Measurements from ENCODE around the gene BRPF3.
A peak's percentile ranks its signal among the peaks of the same experiment; 100 is the strongest.

BRPF3 gene

GRCh38 chr6:36196113-36196879, at the start of gene BRPF3:
Gene BRPF3 (plus strand): TSS chr6:36196744. CDS start chr6:36200323, 3,579 bp downstream.
- peaks cover 6% of the 10 kb centered on the region for H3K4me1 Mint-ChIP-seq
- H3K36me3 Mint-ChIP-seq = peaks cover 12% of the 10 kb centered on the region
- H3K9me3 Mint-ChIP-seq = no peaks in the 10 kb centered on the region
- peak; percentile 70 for ATAC-seq (ENCODE audit: low read depth)
- H3K4me3 Mint-ChIP-seq = peak within 1 kb of the TSS; percentile 94
- peak; percentile 69 to 77 for DNase-seq (ENCODE audit: low spot score in 2 of 2)
- H3K27ac Mint-ChIP-seq = peak within 1 kb of the TSS; percentile 88
- no peaks in the 10 kb centered on the region for H3K27me3 Mint-ChIP-seq

DNA sequence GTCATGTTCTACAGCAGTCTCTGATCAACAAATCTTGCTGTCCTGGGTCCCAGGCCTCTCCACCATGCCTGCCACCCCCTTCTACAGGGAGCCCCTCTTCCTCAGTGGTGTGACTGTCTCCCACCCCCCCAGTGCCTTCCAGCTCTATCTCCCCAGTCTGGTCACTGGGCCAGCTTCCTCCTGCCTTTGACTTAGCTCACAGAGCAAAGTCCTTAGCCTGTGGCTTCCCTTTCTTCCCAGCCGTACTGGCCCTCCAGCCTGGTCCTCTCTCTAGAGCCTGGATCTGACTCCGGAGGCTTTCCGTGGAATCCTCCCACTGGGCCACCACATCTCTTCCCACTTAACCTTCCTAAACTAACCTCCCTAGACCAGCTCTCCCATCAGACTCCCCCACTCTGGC, 49.2 kb upstream of the BRPF3 start:
- DNase-seq (ENCODE audit: low spot score in 2 of 2) = no peak
- H3K36me3 Mint-ChIP-seq = peaks cover 2% of the 10 kb centered on the region
- ATAC-seq (ENCODE audit: low read depth) = no peak
- H3K9me3 Mint-ChIP-seq = peaks cover 4% of the 10 kb centered on the region
- peaks cover 8% of the 10 kb centered on the region for H3K4me1 Mint-ChIP-seq
- H3K27ac Mint-ChIP-seq = no peak overlapping the region
- no peaks in the 10 kb centered on the region for H3K27me3 Mint-ChIP-seq
- no peak overlapping the region for H3K4me3 Mint-ChIP-seq

GRCh38 chr6:36149476-36149875, 47.1 kb upstream of the BRPF3 start:
- Mint-ChIP-seq H3K27ac (no peak overlapping the region), H3K4me1 (peaks cover 8% of the 10 kb centered on the region), H3K36me3 (peaks cover 13% of the 10 kb centered on the region), H3K9me3 (peaks cover 6% of the 10 kb centered on the region), H3K4me3 (no peak overlapping the region), H3K27me3 (no peaks in the 10 kb centered on the region)
- ATAC-seq (ENCODE audit: low read depth) (no peak), DNase-seq (ENCODE audit: low spot score in 2 of 2) (no peak)

- Mint-ChIP-seq H3K9me3 (peaks cover 6% of the 10 kb centered on the region), H3K36me3 (peaks cover 15% of the 10 kb centered on the region), H3K27ac (no peak overlapping the region), H3K27me3 (no peaks in the 10 kb centered on the region), H3K4me1 (peaks cover 8% of the 10 kb centered on the region), H3K4me3 (no peak overlapping the region)
- DNase-seq (ENCODE audit: low spot score in 2 of 2) = no peak
- ATAC-seq (ENCODE audit: low read depth) = no peak
Observed at GRCh38 chr6:36150283-36150682, 46.3 kb upstream of the BRPF3 start.

DNA sequence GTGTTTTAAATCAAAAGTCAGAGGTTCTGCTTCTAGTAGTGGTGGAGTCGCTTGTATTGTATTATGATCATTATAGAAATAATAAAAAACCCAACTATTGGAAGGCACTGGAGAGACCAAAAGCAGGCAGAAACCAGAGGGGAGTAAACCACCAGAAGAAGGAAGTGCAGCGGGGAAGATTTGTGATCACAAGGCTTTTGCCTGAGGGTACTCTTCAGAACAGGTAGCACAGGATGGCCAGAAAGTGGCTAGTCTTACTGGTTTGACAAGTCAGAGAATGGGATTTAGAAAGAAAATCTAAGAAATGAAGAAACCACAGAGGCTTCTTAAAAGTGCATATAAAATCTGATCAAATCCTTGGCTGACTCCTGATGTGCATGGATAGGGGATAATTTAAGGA, 42.3 kb upstream of the BRPF3 start:
- DNase-seq (ENCODE audit: low spot score in 2 of 2) (no peak), ATAC-seq (ENCODE audit: low read depth) (no peak)
- Mint-ChIP-seq H3K27me3 (no peaks in the 10 kb centered on the region), H3K36me3 (peaks cover 23% of the 10 kb centered on the region), H3K9me3 (peaks cover 7% of the 10 kb centered on the region), H3K4me3 (no peak overlapping the region), H3K27ac (no peak overlapping the region), H3K4me1 (no peaks in the 10 kb centered on the region)

DNA sequence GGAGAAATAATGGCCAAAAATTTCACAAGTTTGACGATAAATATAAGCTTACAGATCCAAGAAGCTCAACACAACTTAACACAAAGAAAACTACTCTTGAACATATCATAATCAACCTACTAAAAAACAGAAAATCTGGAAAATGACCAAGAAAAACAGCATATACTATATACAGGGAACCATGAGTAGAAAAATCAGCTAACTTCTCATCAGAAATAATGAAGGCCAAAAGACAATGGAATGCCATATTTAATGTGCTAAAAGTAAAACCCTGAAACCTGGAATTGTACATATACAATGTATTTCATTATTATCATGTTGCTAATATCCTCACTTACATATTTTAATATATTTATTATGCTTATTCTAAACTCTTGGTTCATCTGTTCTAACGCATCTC, 40.9 kb upstream of the BRPF3 start:
- Mint-ChIP-seq H3K36me3 (peaks cover 31% of the 10 kb centered on the region), H3K4me3 (no peak overlapping the region), H3K9me3 (peaks cover 7% of the 10 kb centered on the region), H3K27me3 (no peaks in the 10 kb centered on the region), H3K27ac (no peak overlapping the region), H3K4me1 (no peaks in the 10 kb centered on the region)
- ATAC-seq (ENCODE audit: low read depth) (no peak), DNase-seq (ENCODE audit: low spot score in 2 of 2) (no peak)

DNA sequence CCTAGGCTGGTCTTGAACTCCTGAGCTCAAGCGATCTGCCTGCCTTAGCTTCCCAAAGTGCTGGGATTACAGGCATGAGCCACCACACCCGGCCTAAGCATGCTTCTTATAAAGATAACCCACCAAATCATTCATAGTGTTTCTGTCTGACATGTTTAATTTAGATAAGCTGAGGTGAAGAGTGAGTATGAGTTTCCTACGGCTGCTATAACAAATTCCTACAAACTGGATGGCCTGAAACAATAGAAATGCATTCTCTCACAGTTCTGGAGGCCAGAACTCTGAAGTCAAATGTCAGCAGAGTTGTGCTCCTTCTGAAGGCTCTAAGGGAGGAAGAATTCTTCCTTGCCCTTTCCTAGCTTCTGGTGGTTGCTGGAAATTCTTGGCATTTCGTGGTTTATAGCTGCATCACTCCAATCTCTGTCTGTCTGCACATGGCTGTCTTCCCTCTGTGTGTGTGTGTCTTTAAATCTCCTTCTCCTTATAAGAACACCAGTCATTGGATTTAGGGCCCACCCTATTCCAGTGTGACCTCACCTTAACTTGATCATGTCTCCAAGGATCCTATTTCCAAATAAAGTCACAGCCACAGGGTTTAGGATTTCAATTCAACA, 36.3 kb upstream of the BRPF3 start:
- H3K27me3 Mint-ChIP-seq = no peaks in the 10 kb centered on the region
- no peak overlapping the region for H3K27ac Mint-ChIP-seq
- H3K36me3 Mint-ChIP-seq = peaks cover 21% of the 10 kb centered on the region
- H3K9me3 Mint-ChIP-seq = peaks cover 4% of the 10 kb centered on the region
- DNase-seq (ENCODE audit: low spot score in 2 of 2) = no peak
- no peaks in the 10 kb centered on the region for H3K4me1 Mint-ChIP-seq
- ATAC-seq (ENCODE audit: low read depth) = no peak
- no peak overlapping the region for H3K4me3 Mint-ChIP-seq

DNA sequence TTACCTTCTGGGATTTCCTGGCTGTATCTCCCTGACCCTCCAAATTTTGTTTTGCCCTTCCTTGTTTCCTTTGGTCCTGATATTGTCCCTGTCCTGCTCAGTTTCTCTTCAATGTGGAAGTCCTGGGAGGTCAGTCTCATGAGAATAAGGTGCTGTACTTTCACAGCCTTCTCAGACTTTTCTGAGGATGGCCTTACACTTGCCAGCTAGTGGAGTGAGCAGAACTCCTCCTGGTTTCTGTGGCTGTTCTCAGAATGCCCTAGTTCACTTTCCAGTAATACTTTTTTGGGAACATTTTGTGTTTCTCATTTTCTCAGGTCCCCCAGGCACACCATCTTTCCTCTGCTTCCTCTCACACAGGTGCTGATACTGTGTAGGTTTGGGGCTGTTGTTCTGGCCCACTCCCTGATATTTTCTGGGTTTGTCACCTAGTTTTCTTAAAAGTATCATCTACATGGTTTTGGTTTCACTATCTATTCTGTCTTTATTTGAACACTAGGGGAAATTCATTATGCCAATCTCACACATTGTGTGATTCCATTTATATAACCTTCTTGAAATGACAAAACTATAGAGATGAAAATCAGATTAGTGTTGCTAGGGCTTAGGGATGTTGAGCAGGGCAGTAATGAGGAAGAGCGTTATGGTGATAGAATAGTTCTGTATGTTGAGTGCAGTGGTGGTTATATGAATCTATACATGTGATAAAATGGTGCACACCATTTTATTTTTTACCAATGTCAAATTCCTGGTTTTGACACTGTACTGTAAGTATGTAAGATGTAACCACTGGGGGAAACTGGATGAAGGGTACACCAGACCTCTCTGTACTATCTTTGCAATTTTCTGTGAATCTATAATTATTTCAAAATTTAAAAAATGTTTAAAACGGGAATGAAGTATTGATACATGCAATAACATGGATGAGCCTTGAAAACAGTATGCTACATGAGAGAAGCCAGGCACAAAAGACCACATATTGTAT, 27.2 kb upstream of the BRPF3 start:
- H3K36me3 Mint-ChIP-seq = peaks cover 12% of the 10 kb centered on the region
- DNase-seq (ENCODE audit: low spot score in 2 of 2) (no peak), ATAC-seq (ENCODE audit: low read depth) (no peak)
- peak overlapping the region; percentile 15 for H3K27ac Mint-ChIP-seq
- H3K27me3 Mint-ChIP-seq = no peaks in the 10 kb centered on the region
- H3K4me1 Mint-ChIP-seq = peaks cover 10% of the 10 kb centered on the region
- H3K9me3 Mint-ChIP-seq = peaks cover 2% of the 10 kb centered on the region
- H3K4me3 Mint-ChIP-seq = no peak overlapping the region

DNA sequence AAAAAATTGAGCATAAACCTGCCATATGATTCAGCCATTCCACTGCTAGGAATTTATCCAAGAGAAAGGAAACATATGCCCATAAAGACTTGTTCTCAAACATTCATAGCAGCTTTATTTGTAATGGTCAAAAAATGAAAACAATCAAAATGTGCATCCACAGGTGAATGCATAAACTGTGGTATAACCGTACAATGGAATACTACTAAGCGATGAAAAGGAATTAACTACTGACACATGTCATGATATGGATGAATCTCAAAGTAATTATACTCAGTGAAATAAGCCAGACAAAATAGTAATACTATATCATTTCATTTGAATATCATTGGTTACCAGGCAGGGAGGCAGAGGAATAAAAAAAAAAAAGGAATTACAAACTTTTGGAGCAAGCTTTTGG, 25.8 kb upstream of the BRPF3 start:
- H3K9me3 Mint-ChIP-seq = peaks cover 2% of the 10 kb centered on the region
- H3K27ac Mint-ChIP-seq = no peak overlapping the region
- ATAC-seq (ENCODE audit: low read depth) = no peak
- no peak overlapping the region for H3K4me3 Mint-ChIP-seq
- peaks cover 10% of the 10 kb centered on the region for H3K4me1 Mint-ChIP-seq
- no peaks in the 10 kb centered on the region for H3K27me3 Mint-ChIP-seq
- DNase-seq (ENCODE audit: low spot score in 2 of 2) = no peak
- peaks cover 14% of the 10 kb centered on the region for H3K36me3 Mint-ChIP-seq

DNA sequence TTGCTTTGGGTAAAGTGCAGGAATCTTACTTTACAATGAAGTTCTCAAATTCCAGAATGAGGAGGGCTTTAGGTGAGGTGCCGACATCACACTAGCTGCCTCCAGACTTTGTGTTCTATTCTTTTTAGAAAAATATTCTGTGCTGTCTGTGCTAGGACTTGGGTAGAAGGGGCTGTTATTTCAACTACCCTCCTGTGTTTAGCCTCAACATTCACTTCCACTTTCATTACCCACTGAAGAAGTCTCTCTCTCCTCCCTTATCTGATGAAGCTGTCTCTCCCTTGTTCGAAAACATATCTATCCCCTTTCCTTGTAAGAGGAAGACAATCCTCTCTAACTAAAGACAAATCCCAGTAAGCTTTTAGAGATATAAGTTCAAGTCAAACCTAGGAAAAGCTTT, 25.0 kb upstream of the BRPF3 start:
- Mint-ChIP-seq H3K9me3 (peaks cover 2% of the 10 kb centered on the region), H3K4me3 (no peak overlapping the region), H3K4me1 (peaks cover 10% of the 10 kb centered on the region), H3K27me3 (no peaks in the 10 kb centered on the region), H3K27ac (no peak overlapping the region), H3K36me3 (peaks cover 12% of the 10 kb centered on the region)
- no peak for ATAC-seq (ENCODE audit: low read depth)
- no peak for DNase-seq (ENCODE audit: low spot score in 2 of 2)

GRCh38 chr6:36177166-36177565, 19.4 kb upstream of the BRPF3 start:
- Mint-ChIP-seq H3K36me3 (peaks cover 35% of the 10 kb centered on the region), H3K4me3 (no peak overlapping the region), H3K9me3 (peaks cover 10% of the 10 kb centered on the region), H3K4me1 (no peaks in the 10 kb centered on the region), H3K27ac (no peak overlapping the region), H3K27me3 (no peaks in the 10 kb centered on the region)
- DNase-seq (ENCODE audit: low spot score in 2 of 2) = no peak
- ATAC-seq (ENCODE audit: low read depth) = no peak

GRCh38 chr6:36178544-36178943, 18.0 kb upstream of the BRPF3 start:
- H3K27me3 Mint-ChIP-seq = no peaks in the 10 kb centered on the region
- no peak for ATAC-seq (ENCODE audit: low read depth)
- H3K4me1 Mint-ChIP-seq = no peaks in the 10 kb centered on the region
- DNase-seq (ENCODE audit: low spot score in 2 of 2) = no peak
- no peak overlapping the region for H3K27ac Mint-ChIP-seq
- no peak overlapping the region for H3K4me3 Mint-ChIP-seq
- peaks cover 18% of the 10 kb centered on the region for H3K9me3 Mint-ChIP-seq
- peaks cover 46% of the 10 kb centered on the region for H3K36me3 Mint-ChIP-seq

GRCh38 chr6:36180126-36180525, 16.4 kb upstream of the BRPF3 start:
- H3K4me1 Mint-ChIP-seq = no peaks in the 10 kb centered on the region
- no peak for ATAC-seq (ENCODE audit: low read depth)
- H3K36me3 Mint-ChIP-seq = peaks cover 48% of the 10 kb centered on the region
- no peak for DNase-seq (ENCODE audit: low spot score in 2 of 2)
- H3K27ac Mint-ChIP-seq = no peak overlapping the region
- no peak overlapping the region for H3K4me3 Mint-ChIP-seq
- H3K27me3 Mint-ChIP-seq = no peaks in the 10 kb centered on the region
- peaks cover 18% of the 10 kb centered on the region for H3K9me3 Mint-ChIP-seq

DNA sequence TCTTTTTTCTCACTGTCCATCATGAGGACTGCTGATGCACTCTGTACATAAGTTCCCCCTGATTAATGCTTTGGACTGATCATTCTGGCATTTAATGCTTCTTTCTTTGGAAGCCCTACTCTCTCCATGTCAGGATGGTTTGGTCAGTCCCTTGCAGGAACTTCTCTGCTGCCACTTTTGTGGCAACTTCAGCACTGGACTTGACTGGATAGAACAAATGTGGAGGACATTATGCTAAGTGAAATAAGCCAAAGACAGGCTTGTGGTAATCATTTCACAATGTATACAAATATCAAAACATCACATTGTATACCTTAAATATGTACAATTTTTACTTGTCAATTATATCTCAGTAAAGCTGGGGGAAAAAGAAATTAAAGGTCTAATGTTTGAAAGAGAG, 12.2 kb upstream of the BRPF3 start:
- no peak for ATAC-seq (ENCODE audit: low read depth)
- H3K4me3 Mint-ChIP-seq = no peak overlapping the region
- no peaks in the 10 kb centered on the region for H3K4me1 Mint-ChIP-seq
- H3K9me3 Mint-ChIP-seq = peaks cover 9% of the 10 kb centered on the region
- H3K36me3 Mint-ChIP-seq = peaks cover 23% of the 10 kb centered on the region
- no peak for DNase-seq (ENCODE audit: low spot score in 2 of 2)
- H3K27ac Mint-ChIP-seq = no peak overlapping the region
- H3K27me3 Mint-ChIP-seq = no peaks in the 10 kb centered on the region
